ENCODE results near the gene SH2D2A.

SH2D2A gene

DNA sequence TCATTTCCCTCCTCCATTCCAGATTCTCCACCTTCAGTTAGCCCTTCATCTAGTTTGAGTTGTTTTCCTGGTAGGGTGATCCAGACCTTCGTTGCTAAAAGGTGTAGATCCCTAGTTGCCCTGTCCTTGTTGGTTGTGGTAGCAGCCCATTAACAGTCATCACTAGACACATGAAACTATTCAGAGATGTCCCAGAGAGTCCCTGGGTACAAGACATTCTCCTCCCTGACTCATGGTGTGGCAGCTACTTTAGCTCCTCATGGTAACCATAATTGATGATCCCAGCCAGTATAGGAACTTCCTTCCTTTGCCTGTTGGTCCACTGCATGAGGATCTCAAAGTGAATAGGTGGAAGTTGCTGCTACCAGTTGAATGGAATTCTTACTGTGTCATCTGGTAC lies 6.0 kb upstream of the SH2D2A start:
- no peak for DNase-seq

DNA sequence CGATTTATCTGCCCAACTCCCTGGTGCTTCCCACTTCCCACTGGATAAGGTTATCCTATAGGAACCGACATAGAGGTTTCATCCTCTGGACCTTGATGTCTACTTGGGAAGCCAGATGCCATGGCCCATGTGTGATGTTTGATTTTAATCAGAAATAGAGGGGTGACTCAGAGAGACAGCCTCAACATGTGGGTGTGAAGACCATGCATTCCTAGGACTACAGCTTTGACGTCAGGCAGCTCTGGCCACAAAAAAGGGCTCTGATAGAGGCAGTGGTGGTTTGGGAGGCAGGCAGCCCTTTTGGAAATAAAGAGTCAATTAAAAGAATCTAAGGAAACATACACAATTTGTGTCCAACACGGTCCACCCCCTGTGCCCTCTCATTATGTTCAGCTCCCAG lies 5.2 kb upstream of the SH2D2A start:
- DNase-seq = peak; percentile 70

DNA sequence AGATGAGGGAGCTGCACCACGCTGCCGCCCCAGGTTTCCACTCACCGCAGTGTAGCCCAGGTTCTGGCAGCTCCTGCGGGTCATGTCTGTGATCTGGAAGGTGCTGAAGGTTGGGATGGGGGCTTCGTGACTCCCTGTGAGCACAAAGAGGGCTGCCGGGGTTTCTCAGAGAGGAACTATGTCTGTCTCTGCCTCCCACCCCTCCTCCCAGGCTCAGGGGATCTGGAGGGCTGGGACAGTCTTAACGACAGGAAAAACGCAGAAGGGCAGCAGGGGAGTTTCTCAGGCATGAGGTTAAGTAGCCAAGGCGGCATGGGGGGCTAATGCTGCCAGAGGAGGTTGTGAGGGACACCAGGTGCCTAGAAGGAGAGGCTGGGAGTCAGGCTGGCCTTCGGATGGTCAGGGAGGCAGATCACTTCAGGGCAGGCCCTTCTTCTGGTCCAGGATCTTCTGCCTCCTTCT lies 656 bp downstream of the SH2D2A start:
- DNase-seq = no peak

DNA sequence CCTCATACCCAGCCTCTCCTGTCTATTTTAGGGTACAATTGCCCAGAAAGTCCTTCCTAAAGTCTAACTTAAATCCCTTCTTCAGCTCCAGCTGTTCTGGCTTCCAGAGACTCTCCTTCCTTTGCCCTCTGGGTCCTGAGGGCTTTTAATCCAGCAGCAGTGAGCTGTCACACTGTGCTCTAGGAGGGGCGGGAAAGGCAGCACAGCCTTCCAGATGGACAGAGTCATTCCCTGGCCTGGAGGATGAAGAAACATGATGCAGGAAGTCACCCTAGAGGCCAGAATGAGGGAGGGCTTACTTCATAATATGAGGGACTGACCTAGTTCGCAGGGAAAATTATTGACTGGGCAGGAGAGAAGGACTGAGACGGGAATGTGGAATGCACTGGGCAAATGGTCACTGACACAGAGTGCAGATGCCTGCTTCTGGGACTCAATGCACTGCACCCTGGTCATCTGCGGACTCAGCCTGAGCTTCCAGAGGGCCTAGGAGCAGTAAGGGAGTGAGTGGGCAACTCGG lies 1.3 kb downstream of the SH2D2A start:
- no peak for DNase-seq

DNA sequence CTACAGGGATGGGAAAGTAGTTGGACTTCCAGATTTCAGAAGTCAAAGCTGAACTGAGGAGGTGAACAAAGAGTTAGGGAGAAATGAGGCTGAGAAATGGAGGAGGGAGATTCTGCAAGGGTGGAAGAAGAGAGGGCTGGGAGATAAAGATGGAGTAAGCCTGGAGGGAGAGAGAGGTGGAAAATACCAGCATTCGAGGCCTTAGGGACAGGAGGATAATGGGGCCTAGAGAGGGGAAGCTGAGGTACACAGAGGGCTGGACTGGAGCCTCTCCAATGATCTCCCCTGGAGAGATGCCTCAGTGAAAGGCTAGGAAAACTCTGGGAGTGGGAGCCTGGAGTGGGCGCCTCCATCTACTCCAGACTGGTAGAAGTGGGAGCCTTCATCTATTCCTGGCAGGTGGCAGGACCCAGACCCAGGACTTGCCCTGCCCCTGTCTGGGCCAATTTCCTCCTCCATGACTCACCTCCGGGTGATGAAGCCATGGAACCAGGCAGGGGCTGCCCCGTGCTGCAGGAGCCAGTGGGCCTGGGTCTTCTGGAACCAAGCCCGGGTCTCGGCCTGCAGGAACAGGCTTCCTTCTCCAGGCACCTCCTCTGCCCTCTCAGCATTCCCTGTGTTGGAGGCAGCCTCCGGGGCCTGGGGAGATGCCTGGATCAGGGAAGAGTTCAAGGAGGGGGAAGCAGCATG lies 1.9 kb downstream of the SH2D2A start:
- DNase-seq = peak; percentile 57

DNA sequence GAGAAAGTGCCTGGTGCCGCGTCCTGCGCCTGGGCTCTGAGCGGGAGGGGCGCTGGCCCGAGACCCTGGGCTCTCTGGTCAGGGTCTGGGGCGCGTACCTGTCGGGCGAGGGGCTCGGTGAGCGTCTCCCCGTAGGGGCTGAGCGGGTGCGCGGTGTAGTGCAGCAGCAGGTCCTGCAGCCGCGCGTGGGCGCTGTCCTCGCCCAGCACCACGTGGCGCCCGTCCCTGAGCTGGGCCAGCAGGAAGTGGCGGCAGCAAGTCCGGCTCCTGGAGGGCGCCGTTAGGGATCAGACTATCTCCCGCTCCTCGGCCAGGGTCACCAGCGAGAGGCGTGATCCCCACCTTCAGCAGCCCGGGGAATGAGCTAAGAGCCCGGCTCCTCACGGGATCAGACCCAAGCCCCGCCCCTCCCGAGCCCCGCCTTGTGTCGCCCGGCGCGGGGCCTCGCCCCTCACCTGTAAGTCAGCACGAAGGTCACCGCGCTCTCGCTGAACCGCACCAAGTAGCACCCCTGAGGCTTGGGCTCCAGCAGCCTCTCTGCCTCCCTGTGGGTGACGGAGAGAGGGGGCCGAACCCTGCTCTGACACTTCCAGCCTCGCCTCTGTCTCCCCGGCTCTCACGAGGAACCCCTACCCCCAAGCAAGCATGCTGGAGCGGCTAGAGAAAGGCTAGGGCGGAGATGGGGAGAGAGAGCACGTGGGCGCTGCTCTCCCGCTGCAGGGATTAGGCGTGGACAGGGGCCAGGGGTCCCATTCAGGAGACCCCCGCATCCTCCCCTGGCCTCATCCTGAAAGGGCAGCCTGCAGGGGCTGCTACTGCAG lies 2.7 kb downstream of the SH2D2A start:
- DNase-seq = peak; percentile 77

DNA sequence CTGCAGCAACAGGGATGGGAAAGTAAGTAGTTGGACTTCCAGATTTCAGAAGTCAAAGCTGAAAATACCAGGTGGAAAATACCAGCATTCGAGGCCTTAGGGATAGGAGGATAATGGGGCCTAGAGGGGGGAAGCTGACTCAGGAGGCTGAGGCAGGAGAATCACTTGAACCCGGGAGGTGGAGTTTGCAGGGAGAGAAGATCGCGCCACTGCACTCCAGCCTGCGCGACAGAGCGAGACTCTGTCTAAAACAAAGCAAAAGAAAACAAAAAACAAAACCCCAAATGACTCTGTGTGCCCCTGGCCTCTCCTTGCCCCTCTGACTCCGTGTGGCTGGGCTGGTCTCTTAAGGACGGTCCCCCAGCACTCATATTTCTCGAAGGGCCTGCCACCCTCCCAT lies 3.4 kb downstream of the SH2D2A start:
- DNase-seq = no peak

DNA sequence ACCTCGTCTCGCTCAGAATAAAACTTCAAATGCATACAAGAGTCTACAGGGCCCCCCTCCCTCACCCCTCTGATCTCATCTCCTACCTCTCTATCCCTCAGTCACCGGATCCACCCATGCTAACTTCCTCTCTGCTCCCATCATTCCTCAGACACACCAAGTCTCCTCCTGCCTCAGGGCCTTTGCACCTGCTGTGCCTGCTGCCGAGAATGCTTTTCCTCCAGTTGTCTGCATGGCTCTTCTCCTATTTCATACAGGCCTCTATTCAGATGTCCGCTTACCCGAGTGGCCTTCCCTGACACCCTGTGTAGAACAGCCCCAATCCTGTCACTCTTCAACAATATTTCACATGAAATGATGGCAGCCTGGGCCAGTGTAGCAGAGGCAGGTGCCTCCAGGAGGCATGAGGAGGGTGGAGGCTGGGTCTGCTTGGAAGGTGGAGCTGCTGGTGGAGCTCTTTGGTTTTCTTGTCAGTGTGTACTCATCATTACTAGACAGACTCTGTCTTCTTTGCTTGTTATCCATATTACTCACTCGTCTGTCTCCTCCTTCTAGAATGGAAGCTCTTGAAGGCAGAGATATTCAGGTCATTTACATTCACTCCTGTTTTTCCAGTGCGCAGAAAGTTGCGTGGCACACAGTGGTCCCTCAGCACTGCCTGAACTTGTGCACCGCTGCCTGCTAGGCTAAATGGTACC lies 4.2 kb downstream of the SH2D2A start:
- no peak for DNase-seq

DNA sequence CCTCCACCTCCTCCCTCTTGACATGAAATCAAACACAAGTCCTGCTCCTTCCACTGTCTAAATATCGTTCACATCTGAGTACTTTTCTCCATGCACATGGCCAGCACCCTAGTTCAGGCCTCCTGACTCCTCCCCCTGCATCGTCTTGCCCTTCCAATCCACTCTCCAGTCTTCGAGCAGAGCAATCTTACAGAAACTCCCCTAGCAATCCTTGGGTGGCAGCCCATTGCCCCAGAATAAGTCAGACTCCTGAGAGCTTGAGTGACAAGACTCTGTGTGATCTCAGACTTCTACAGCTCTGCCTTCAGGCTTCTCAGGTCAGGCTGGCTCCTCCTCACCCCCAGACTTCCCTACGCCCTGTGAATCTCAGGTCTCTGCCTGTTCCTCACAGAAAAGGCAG lies 5.5 kb downstream of the SH2D2A start:
- DNase-seq = no peak

DNA sequence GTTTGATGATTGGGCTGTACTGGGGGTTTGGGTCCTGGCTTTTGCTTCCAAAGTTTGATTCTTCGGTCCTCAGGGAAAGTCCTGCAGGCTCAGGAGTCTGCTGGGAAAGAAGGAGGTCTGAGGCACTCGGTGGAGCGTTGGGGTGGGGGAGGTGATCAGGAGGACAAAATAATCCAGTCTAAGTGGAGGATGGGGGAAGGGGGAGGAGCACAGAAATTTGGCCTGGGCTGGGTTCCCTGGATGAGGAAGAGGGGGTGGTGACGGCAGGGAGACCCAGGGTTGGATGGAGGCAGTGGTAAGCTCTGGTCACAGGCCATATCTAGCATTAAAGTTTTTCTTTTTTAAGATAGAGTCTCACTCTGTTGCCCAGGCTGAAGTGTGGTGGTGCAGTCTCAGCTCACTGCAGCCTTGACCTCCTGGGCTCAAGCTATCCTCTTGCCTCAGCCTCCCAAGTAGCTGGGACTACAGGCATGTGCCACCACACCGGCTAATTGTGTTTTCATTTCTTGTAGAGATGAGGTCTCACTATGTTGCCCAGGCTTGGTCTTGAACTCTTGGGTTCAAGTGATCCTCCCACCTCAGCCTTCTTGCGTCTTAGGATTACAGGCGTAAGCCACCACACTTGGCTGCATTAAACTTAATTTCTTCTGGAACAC lies 6.8 kb downstream of the SH2D2A start:
- no peak for DNase-seq

DNA sequence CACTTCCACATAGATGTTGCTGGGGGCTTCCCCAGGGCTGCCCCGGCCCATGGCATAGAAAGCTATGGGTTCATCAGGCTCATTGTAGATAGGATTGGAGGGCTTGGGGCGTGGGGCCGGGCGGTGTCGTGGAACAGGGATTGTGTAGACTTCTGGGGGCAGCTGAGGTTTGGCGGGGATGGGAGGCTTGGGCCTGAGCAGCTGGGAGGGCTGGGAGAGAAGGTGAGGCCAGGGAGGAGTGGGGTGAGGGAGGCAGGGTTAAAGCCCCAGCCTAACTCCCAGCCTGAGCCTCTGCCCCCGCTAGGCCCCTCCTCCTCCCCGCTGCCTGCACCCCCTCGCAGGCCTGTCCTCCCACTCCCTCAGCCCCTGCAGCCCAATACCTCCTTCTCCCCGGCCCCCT lies 7.4 kb downstream of the SH2D2A start:
- DNase-seq = no peak

DNA sequence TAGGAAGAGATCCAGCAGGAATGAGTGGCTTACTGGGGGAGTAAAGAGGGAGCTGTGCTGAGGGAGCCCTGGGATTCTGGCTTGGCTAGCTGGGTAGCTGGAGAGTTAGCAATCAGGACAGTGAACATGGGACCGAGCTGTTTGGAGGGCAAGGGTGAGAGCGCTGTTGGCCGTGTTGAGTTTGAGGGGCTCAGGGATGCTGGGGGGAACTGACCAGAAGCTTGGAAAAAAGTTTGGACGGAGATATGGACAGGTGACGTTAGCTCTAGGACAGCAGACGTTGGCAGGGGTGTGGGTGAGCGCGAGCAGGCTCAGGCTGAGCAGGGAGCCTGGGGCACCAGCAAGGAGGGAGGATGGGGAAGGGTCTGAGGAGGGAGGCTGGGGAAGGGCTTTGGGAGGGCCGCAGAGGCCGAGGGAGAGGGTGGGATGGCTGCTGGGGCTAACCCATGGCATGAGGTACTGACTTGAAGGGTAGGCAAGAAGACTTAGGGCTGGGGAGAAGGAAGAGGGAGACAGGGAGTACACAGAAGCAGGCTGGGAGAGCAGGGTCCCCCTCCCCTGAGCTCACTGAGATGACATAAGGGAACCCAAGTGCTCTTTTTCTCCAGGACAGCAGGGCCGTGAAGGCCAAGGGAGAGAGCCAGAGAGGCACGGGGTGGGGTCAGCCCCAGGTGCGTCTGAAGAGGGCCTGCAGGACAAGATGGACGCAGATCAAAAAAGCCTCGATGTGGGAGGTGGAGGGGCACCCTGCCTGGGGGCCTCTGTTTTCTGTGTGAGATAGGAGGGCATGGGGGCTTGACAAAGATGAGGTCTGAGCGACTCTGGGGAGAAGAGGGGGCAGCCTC lies 8.2 kb downstream of the SH2D2A start:
- DNase-seq = no peak

DNA sequence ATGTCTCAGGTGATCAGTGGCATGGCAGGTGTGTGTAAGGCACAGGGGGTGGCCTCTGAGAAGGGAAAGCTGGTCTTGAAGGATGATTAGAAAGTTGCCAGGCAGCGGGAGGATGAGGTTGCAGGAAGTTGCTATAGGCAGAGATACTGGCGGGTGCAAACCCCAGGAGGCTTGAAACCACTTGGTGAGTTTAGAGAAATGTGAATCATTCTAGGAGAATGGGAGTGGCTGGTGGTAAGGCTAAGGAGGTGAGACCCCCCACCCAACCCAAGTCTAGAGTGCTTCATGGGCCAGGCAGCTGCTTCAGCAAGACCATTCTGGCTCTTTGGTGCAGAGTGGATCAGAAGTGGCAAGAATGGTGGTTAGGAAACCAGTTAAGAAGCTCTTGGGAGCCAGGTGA lies 9.0 kb downstream of the SH2D2A start:
- DNase-seq = no peak

DNA sequence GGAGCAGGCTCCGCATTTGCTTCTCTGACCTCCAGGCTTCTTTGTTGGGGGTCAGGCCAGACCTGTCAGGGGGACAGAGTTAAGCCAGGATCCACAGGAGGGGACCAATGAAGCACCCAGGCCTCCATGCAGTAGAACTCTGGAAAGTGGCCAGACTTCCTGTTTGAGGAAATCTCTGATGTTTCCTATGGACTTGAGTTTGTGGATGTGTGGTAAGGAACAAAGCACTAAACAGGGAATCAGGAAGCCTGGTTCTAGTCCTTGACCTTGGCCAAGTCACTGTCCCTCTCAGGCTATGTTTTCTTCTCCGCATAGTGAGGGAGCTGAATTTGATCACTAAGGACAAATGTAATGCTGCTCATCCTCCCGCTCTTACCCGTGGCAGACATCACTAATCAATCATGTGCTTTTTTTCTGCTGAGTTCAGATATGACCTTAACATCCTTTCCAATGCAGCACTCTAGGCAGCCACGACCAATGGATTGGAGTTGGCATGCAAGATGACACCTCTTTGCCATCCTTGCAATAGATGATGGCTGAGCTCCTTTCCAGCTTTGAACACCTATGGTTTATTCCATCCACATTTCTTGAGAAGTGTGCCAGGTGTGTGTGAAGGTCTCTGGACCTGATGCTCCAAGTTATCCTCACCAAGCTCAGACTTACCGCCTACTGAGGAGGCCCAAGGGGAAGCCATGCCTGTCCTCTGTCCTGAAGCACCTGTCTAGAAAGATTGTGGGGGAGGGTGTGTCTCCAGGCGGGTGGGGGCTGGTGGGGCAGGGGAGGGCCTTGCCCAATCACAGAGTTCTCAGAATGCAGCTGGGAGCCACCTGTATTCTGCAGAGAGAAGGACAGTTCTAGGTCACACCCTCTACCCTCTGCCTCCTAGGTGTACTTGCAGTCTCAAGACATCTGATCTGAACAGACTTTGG lies 9.9 kb downstream of the SH2D2A start:
- DNase-seq = no peak

DNA sequence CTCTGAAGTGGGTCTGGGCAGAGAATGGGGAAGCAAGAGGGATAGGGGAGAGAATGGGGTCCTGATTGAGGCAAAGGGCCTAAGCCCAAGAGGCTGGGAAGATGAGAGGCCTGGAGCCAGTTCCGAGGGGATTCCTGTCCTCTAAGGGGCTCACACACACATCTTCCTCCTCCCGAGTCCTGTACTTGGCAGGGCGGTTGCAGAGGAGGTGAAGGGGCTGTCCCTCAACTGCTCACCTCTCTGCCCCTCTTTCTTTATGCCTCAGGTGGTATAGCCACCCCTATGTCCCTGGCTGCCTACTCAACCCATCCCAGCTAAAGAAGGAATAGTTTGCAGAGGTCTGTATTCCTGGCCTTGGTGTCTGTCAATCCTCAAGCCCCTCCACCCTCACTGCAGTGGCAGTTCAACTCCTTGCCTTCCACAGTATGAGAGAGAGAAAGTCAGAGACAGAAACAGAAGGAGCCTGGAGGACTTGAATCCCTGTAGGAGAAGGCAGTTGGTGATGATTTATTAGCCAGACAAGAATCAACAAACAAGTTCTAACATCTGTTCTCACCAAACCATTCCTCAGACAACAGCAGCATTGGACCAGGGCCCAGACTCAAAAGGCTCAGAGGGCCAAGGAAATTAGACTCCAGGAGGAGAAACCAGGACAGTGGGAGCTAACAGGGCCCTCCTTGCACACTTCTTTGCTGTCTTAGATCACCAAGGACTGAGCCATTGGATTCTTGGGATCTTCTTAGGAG lies 10.7 kb downstream of the SH2D2A start:
- no peak for DNase-seq

DNA sequence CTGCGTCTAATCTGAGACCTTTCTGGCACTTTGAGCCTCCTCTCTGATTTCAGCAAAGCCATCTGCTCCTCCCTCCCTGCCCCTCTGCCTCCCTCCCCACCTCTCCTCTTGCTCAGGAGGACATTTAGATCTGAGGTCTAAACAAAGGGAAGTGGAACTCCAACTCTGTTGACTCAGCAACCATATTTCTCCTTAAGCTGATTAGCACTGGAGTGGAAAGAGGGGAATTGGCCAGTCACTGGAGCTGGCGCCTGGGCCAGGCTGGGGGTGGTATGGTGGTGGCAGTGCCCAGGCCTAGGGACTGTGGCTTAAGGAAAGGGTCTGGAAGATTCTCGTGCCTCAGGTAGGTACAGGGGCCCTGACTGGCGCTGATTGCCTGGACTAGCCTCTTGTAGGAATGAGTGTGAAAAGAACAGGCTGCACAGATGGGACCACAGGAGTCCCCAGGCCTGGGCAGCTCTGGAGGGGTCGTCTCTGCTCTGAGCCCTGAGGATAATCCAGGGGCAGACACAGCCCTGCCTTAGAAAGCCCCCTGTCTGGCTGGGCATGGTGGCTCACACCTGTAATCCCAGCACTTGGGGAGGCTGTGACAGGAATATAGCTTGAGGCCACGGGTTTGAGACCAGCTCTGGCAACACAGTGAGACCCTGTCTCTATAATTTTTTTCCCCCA lies 11.9 kb downstream of the SH2D2A start:
- DNase-seq = no peak

DNA sequence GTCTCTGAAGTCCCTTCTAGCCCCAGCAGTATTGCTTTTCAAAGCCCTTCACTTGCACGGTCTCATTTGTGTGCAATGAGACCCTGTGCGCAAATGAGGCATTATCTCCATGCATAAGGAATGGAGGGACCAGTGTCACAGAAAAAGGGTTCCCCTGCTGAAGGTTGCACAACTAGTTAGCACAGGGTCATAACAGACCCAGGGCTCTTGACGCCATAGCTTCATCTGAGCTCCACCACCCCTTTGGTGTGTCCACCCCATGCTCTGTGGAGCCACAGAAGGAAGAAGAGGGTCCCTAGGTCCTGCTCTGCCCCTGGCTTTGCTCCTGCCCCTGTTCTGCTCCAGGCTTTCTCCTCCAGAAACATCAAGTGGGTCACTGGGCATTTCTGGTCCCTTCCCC lies 12.6 kb downstream of the SH2D2A start:
- DNase-seq = no peak

DNA sequence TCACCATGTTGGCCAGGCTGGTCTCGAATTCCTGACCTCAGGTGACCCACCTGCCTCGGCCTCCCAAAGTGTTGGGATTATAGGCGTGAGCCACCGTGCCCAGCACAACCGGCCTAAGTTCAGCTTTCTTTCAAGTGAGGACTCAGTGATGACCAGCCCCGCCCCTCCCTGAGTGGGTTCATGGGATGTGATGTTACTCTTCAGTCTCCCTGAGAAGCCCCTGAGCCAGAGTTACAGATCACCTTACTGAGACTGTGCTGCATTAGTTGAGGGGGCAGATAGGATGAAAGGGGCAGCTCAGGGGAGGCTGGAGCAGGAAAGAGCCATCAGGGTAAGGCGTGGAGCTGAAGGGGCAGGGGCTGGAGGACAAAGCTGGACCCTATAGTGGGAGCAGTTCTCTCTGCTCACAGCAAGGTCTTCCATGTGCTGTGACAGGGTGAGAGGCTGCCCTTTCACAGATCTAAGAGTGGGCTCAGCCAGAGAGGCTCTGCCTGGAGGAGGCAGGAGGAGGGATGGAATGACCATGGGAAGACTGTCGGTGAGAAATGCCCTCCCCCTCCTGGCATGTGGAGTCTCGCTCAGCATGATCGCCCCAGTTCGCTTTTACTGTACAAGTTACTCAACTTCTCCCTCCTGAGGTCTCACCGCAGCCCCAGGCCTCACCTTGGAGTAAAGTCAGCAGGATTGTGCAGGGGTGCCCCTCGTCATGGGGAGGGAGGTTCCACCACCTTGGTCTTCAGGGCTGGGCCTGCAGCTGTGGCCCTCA lies 13.4 kb downstream of the SH2D2A start:
- no peak for DNase-seq

DNA sequence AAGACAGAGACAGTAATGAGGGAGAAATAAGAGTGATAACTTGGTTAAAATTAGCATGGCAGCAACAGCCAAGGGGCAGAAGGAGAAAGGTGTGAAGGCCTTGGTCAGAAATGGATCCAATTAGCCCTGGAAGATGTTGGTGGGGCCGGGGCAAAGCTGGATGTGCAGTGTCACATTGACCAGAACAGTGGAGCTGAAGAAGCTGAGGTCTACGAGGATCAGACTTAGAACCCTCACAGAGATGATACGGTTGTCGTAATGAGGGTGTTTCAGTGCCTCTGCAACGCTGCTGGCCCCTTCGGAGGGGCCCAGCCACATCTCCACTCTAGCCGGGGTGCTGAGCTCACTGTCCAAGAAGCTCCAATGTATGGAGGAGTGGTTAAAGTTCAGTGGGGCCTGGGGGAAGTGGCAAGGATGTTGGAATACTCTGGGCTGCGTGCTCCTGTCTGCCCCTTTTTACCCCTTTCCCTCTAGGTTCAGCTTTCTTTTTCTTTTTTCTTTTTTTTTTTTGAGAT lies 14.2 kb downstream of the SH2D2A start:
- DNase-seq = no peak
